Mucosa of rectum (tissue), 2 donors: Measurements from ENCODE around the gene AFF3.

ENCODE experiments used
- H3K27ac ChIP-seq, 2 donors: one replicate each; pipeline ENCODE4 v1.7.0; 2013; ENCODE audit warnings: inconsistent platforms in 2 of 2, low read depth in 2 of 2, low read length in 2 of 2
- H3K27me3 ChIP-seq, 2 donors: one replicate each; pipeline ENCODE4 v1.7.0; 2013; ENCODE audit warnings: low read length in 2 of 2; ENCODE audit not compliant: control insufficient read depth in 2 of 2, insufficient read depth in 2 of 2
- H3K36me3 ChIP-seq, 2 donors: one replicate each; pipeline ENCODE4 v1.7.0; 2013; ENCODE audit warnings: low read length in 2 of 2; ENCODE audit not compliant: control insufficient read depth in 2 of 2, insufficient read depth in 2 of 2
- H3K4me1 ChIP-seq, 2 donors: one replicate each; pipeline ENCODE4 v1.7.0; 2013; ENCODE audit warnings: low read length in 2 of 2, mild to moderate bottlenecking in 1 of 2; ENCODE audit not compliant: control insufficient read depth in 2 of 2, insufficient read depth in 2 of 2
- H3K4me3 ChIP-seq, 2 donors: one replicate each; pipeline ENCODE4 v1.7.0; 2013; ENCODE audit warnings: low read length in 2 of 2
- H3K9ac ChIP-seq, 2 donors: one replicate each; pipeline ENCODE4 v1.7.0; 2013; ENCODE audit warnings: low read length in 2 of 2, low read depth in 1 of 2, mild to moderate bottlenecking in 1 of 2
- H3K9me3 ChIP-seq, 2 donors: one replicate each; pipeline ENCODE4 v1.7.0; 2013; ENCODE audit warnings: low read length in 2 of 2; ENCODE audit not compliant: control insufficient read depth in 2 of 2
- donor health status: healthy.
- donor health status: Normal muscosa, but diverticular disease.

AFF3 gene

GRCh38 chr2:100075532-100075931 lies 66.9 kb downstream of the AFF3 start:
- Histone ChIP-seq H3K27ac (no peak overlapping the region), H3K36me3 (no peaks in the 10 kb centered on the region), H3K27me3 (no peaks in the 10 kb centered on the region), H3K9me3 (no peaks in the 10 kb centered on the region), H3K9ac (no peak overlapping the region), H3K4me1 (no peaks in the 10 kb centered on the region), H3K4me3 (no peak overlapping the region)

- Histone ChIP-seq H3K27ac (no peak overlapping the region), H3K27me3 (no peaks in the 10 kb centered on the region), H3K9me3 (no peaks in the 10 kb centered on the region), H3K4me1 (no peaks in the 10 kb centered on the region), H3K4me3 (no peak overlapping the region), H3K36me3 (no peaks in the 10 kb centered on the region), H3K9ac (no peak overlapping the region)
Measured at GRCh38 chr2:100073110-100073509, 69.3 kb downstream of the AFF3 start.

GRCh38 chr2:100072503-100072902 lies 69.9 kb downstream of the AFF3 start:
- Histone ChIP-seq H3K4me1 (no peaks in the 10 kb centered on the region), H3K9me3 (no peaks in the 10 kb centered on the region), H3K27me3 (no peaks in the 10 kb centered on the region), H3K36me3 (no peaks in the 10 kb centered on the region), H3K4me3 (no peak overlapping the region), H3K9ac (no peak overlapping the region), H3K27ac (no peak overlapping the region)

GRCh38 chr2:100071335-100072043 lies 70.9 kb downstream of the AFF3 start:
- no peaks in the 10 kb centered on the region for H3K9me3 ChIP-seq

GRCh38 chr2:100070078-100070477 lies 72.3 kb downstream of the AFF3 start:
- Histone ChIP-seq H3K27ac (no peak overlapping the region), H3K4me3 (no peak overlapping the region), H3K9ac (no peak overlapping the region), H3K4me1 (peaks cover 0 to 2% of the 10 kb centered on the region in 2 donors), H3K27me3 (no peaks in the 10 kb centered on the region), H3K36me3 (no peaks in the 10 kb centered on the region), H3K9me3 (no peaks in the 10 kb centered on the region)

More at GRCh38 chr2:100071335-100072043, 70.9 kb downstream of the AFF3 start:
- Histone ChIP-seq H3K4me1 (no peaks in the 10 kb centered on the region), H3K27ac (no peak overlapping the region), H3K27me3 (no peaks in the 10 kb centered on the region), H3K4me3 (no peak overlapping the region), H3K9ac (no peak overlapping the region), H3K36me3 (no peaks in the 10 kb centered on the region)

GRCh38 chr2:100068395-100068794 lies 74.0 kb downstream of the AFF3 start:
- Histone ChIP-seq H3K27me3 (no peaks in the 10 kb centered on the region), H3K9ac (no peak overlapping the region), H3K4me3 (no peak overlapping the region), H3K27ac (no peak overlapping the region), H3K9me3 (no peaks in the 10 kb centered on the region), H3K4me1 (peaks cover 0 to 2% of the 10 kb centered on the region in 2 donors), H3K36me3 (no peaks in the 10 kb centered on the region)

- no peak overlapping the region for H3K9ac ChIP-seq
- H3K27me3 ChIP-seq, result no peaks in the 10 kb centered on the region
- no peak overlapping the region for H3K27ac ChIP-seq
- H3K4me3 ChIP-seq, result no peak overlapping the region
- no peaks in the 10 kb centered on the region for H3K36me3 ChIP-seq
- no peaks in the 10 kb centered on the region for H3K9me3 ChIP-seq
- H3K4me1 ChIP-seq, result peaks cover 0 to 2% of the 10 kb centered on the region in 2 donors
Measured at GRCh38 chr2:100067784-100068183, 74.6 kb downstream of the AFF3 start.

- Histone ChIP-seq H3K4me3 (no peak overlapping the region), H3K9me3 (no peaks in the 10 kb centered on the region), H3K27me3 (no peaks in the 10 kb centered on the region), H3K36me3 (no peaks in the 10 kb centered on the region), H3K4me1 (peaks cover 0 to 2% of the 10 kb centered on the region in 2 donors), H3K9ac (no peak overlapping the region), H3K27ac (no peak overlapping the region)
Measured at GRCh38 chr2:100066856-100067255, 75.5 kb downstream of the AFF3 start.

- H3K4me3 ChIP-seq, result no peak overlapping the region
- no peak overlapping the region for H3K27ac ChIP-seq
- no peaks in the 10 kb centered on the region for H3K36me3 ChIP-seq
- no peak overlapping the region for H3K9ac ChIP-seq
- H3K9me3 ChIP-seq, result no peaks in the 10 kb centered on the region
- peaks cover 0 to 2% of the 10 kb centered on the region in 2 donors for H3K4me1 ChIP-seq
- H3K27me3 ChIP-seq, result no peaks in the 10 kb centered on the region
Measured at GRCh38 chr2:100066246-100066645, 76.1 kb downstream of the AFF3 start.

GRCh38 chr2:100064592-100065428 lies 77.6 kb downstream of the AFF3 start:
- Histone ChIP-seq H3K4me1 (peaks cover 0 to 2% of the 10 kb centered on the region in 2 donors), H3K36me3 (no peaks in the 10 kb centered on the region), H3K27ac (no peak overlapping the region), H3K27me3 (no peaks in the 10 kb centered on the region), H3K9me3 (no peaks in the 10 kb centered on the region), H3K9ac (no peak overlapping the region), H3K4me3 (no peak overlapping the region)
